Measurements from ENCODE around the gene EPS8. TPM values are rescaled to one million over a fixed set of nuclear protein-coding genes. Genes with fewer than 3 reads are reported as not detected.

Gene EPS8
- total and polyA plus RNA-seq, 2 experiments from 2014 or later, result 43.1 to 83.2 TPM

- H3K27ac ChIP-seq, result no peak overlapping the region
- TF ChIP-seq EZH2phosphoT487 (IDR thresholded peaks at IDR 0.05; ENCODE audit: low read depth, severe bottlenecking, unreplicated experiment), result no peak
- no peak for TF ChIP-seq EZH2 (IDR thresholded peaks at IDR 0.05; ENCODE audit: borderline replicate concordance)
- no peak for TF ChIP-seq CTCF (IDR thresholded peaks at IDR 0.05; ENCODE audit: poor library complexity)
- H3K4me3 ChIP-seq, result no peak overlapping the region
- H3K4me1 ChIP-seq (ENCODE audit: insufficient read depth), result no peaks in the 10 kb centered on the region
- no peak for DNase-seq (ENCODE audit: low spot score)
- no peak overlapping the region for H3K4me2 ChIP-seq
- no peaks in the 10 kb centered on the region for H4K20me1 ChIP-seq (ENCODE audit: insufficient read depth, poor library complexity, severe bottlenecking)
- no peak overlapping the region for H2AFZ ChIP-seq
- H3K79me2 ChIP-seq, result no peaks in the 10 kb centered on the region
- H3K9me2 ChIP-seq (replicated peaks; ENCODE audit: insufficient read depth), result no peaks in the 10 kb centered on the region
- H3K27me3 ChIP-seq, result no peaks in the 10 kb centered on the region
- H3K36me3 ChIP-seq (replicated peaks; ENCODE audit: insufficient read depth, low read depth), result no peaks in the 10 kb centered on the region
- H3K9me3 ChIP-seq (ENCODE audit: low read depth), result no peaks in the 10 kb centered on the region
- WGBS (ENCODE audit: low lambda C conversion rate, missing lambda C conversion rate), result 93% methylated on average over 3 of the region's 3 CpGs
Measured at GRCh38 chr12:15829255-15829654, 40.1 kb upstream of the EPS8 start.

- Histone ChIP-seq H3K27ac (no peak overlapping the region), H3K27me3 (no peaks in the 10 kb centered on the region), H3K4me3 (no peak overlapping the region), H3K79me2 (no peaks in the 10 kb centered on the region), H3K4me1 (ENCODE audit: insufficient read depth) (no peaks in the 10 kb centered on the region), H3K36me3 (replicated peaks; ENCODE audit: insufficient read depth, low read depth) (no peaks in the 10 kb centered on the region), H3K9me2 (replicated peaks; ENCODE audit: insufficient read depth) (no peaks in the 10 kb centered on the region), H3K4me2 (no peak overlapping the region), H2AFZ (no peak overlapping the region), H3K9me3 (ENCODE audit: low read depth) (no peaks in the 10 kb centered on the region), H4K20me1 (ENCODE audit: insufficient read depth, poor library complexity, severe bottlenecking) (no peaks in the 10 kb centered on the region)
- no peak for DNase-seq (ENCODE audit: low spot score)
- WGBS (ENCODE audit: low lambda C conversion rate, missing lambda C conversion rate), result 78% methylated on average over 1 of the region's 1 CpG
- TF ChIP-seq EZH2phosphoT487 (IDR thresholded peaks at IDR 0.05; ENCODE audit: low read depth, severe bottlenecking, unreplicated experiment), result no peak
- no peak for TF ChIP-seq CTCF (IDR thresholded peaks at IDR 0.05; ENCODE audit: poor library complexity)
- no peak for TF ChIP-seq EZH2 (IDR thresholded peaks at IDR 0.05; ENCODE audit: borderline replicate concordance)
Measured at GRCh38 chr12:15827136-15827535, 37.9 kb upstream of the EPS8 start.

GRCh38 chr12:15824516-15824915 is 35.3 kb upstream of the EPS8 start:
- Histone ChIP-seq H3K4me1 (ENCODE audit: insufficient read depth) (no peaks in the 10 kb centered on the region), H3K36me3 (replicated peaks; ENCODE audit: insufficient read depth, low read depth) (no peaks in the 10 kb centered on the region), H3K27ac (no peak overlapping the region), H3K79me2 (no peaks in the 10 kb centered on the region), H3K4me2 (no peak overlapping the region), H2AFZ (no peak overlapping the region), H4K20me1 (ENCODE audit: insufficient read depth, poor library complexity, severe bottlenecking) (no peaks in the 10 kb centered on the region), H3K9me3 (ENCODE audit: low read depth) (no peaks in the 10 kb centered on the region), H3K9me2 (replicated peaks; ENCODE audit: insufficient read depth) (no peaks in the 10 kb centered on the region), H3K4me3 (no peak overlapping the region), H3K27me3 (no peaks in the 10 kb centered on the region)
- DNase-seq (ENCODE audit: low spot score), result no peak
- TF ChIP-seq EZH2 (IDR thresholded peaks at IDR 0.05; ENCODE audit: borderline replicate concordance) (no peak), CTCF (IDR thresholded peaks at IDR 0.05; ENCODE audit: poor library complexity) (no peak), EZH2phosphoT487 (IDR thresholded peaks at IDR 0.05; ENCODE audit: low read depth, severe bottlenecking, unreplicated experiment) (no peak)
- whole genome bisulfite sequencing (ENCODE audit: low lambda C conversion rate, missing lambda C conversion rate), result 95% methylated on average over 3 of the region's 3 CpGs
